Hair follicular keratinocyte (primary cell): ENCODE measurements around the gene PELI1. TPM values are rescaled to one million over a fixed set of nuclear protein-coding genes. Genes with fewer than 3 reads are reported as not detected.

Experiments used
- total RNA-seq: library from RNA; depleted of rRNA; stranded (reverse); fragments of >200 nt; gene quantifications from 2 replicates; pipeline ENCODE4 v1.2.3, GENCODE V29; 2015

Gene PELI1
- 10.8 and 14.8 TPM in 2 replicates for total RNA-seq

GRCh38 chr2:64144057-64145013, at the start of gene PELI1:
TSS of gene PELI1 (minus strand) at chr2:64144420. CDS start at chr2:64108310, 36,110 bp downstream.

Other genes starting within 250 kb of the PELI1 start
- 16.8 and 17.2 TPM in 2 replicates for gene VPS54, start 125.0 kb downstream of the PELI1 start, total RNA-seq